GM12892 (cell line): ENCODE results near the gene SCN7A. TPM values are rescaled to one million over a fixed set of nuclear protein-coding genes. Genes with fewer than 3 reads are reported as not detected.

ENCODE experiments used
- DNase-seq: peaks from one replicate; pipeline ENCODE4 v3.0.0; 2011; ENCODE audit not compliant: insufficient read length
- FAIRE-seq: peaks from 2 replicates; lab custom pipeline; 2011; peaks lifted over from hg19 to GRCh38; lab: Jason Lieb, UNC
- POLR2A ChIP-seq: IDR thresholded peaks from 2 replicates; pipeline ENCODE4 v1.6.1; 2011; ENCODE audit warnings: low read depth, low read length, control low read depth
- POLR2AphosphoS5 ChIP-seq: IDR thresholded peaks from 2 replicates; pipeline ENCODE4 v1.6.1; 2011; ENCODE audit warnings: low read depth, low read length, control low read depth
- TAF1 ChIP-seq: IDR thresholded peaks from 2 replicates; pipeline ENCODE4 v1.6.1; 2011; ENCODE audit warnings: low read depth, mild to moderate bottlenecking, control low read depth, low read length, borderline replicate concordance
- polyA plus RNA-seq: library from polyadenylated mRNA; unstranded; fragments of >200 nt; gene quantifications from one replicate; pipeline ENCODE4 v1.2.1, GENCODE V29; 2012; ENCODE audit warnings: missing spikeins, inconsistent platforms; ENCODE audit not compliant: missing spikeins

SCN7A gene
- polyA plus RNA-seq, result not detected

DNA sequence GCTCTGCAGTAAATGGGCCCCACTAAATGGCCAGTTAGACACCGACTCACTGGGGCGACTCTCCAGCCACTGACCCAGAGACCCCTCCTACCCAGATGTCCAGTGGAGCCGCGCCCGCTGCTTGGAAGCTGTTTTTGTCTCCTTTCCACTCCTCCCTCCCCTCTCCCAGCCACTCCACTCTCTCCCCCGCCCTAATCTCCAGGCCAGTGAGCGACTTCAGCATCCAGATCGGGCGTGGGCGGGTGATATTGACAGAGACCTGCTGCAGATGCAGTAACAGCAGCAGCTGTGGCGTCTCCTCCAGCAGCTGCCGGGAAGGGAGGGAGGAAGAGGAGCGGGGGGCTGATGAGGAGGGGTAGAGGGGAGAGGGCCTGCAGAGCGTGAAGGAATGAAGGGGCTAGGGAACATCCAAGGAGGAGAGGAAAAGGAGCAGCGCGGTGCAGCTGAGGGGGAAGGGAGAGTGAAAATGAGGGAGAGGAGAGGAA, at the start of gene SCN7A:
Gene SCN7A (minus strand): TSS at position 110 of the 485 bp plus-strand sequence. CDS start 16,553 bp downstream, outside the sequence.
- TF ChIP-seq POLR2A (no peak), TAF1 (no peak), POLR2AphosphoS5 (no peak)
- FAIRE-seq (no peak), DNase-seq (no peak)

- no peak for TF ChIP-seq POLR2A
- TF ChIP-seq TAF1, result no peak
- no peak for TF ChIP-seq POLR2AphosphoS5
- FAIRE-seq, result peak; percentile 75
- no peak for DNase-seq
Observed at GRCh38 chr2:166539340-166540162, 45.5 kb upstream of the SCN7A start.

GRCh38 chr2:166536111-166536510, 42.1 kb upstream of the SCN7A start:
- DNase-seq (no peak), FAIRE-seq (no peak)

DNA sequence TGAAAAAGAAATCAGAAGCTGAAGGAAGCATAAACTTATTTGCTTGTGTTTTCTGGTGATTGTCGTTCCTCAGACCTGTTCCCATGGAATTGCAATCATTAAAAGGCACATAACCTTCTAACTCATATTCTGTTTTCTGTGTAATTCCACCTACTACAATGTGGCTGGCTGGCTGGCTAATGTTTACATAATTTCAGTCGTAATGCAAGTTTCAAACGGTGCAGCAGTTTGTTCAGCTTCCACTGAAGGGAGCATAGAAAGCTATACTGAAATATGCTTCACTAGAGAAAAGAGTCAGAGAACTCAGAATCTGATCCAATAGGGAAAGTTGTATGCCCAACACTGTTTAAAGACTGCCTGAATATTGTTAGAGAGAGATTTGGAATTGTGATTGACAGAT, 27.1 kb upstream of the SCN7A start:
- TF ChIP-seq POLR2A (no peak), TAF1 (no peak), POLR2AphosphoS5 (no peak)
- no peak for FAIRE-seq
- DNase-seq, result no peak

More at GRCh38 chr2:166536111-166536510, 42.1 kb upstream of the SCN7A start:
- TF ChIP-seq POLR2A, result no peak
- no peak for TF ChIP-seq TAF1
- no peak for TF ChIP-seq POLR2AphosphoS5

DNA sequence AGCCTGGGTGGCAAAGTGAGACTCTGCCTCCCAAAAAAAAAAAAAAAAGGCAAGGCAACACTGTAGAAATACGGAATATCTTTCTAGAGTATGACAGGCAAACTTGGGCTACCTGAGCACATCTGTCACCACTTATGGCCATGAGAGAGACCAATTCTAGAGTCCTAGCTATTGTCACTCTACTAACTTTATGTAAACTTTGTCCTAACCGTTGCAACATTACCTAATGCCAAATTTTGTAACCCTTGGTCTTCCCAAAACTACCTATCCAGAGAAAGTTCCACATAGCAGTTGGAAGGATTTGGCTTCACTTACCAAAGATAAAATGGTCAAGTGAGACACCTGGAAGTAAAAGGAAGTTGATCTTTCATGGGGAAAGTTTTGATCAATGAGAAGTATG, 26.6 kb upstream of the SCN7A start:
- TF ChIP-seq POLR2AphosphoS5, result no peak
- no peak for TF ChIP-seq POLR2A
- TF ChIP-seq TAF1, result no peak
- FAIRE-seq, result no peak
- DNase-seq, result no peak

DNA sequence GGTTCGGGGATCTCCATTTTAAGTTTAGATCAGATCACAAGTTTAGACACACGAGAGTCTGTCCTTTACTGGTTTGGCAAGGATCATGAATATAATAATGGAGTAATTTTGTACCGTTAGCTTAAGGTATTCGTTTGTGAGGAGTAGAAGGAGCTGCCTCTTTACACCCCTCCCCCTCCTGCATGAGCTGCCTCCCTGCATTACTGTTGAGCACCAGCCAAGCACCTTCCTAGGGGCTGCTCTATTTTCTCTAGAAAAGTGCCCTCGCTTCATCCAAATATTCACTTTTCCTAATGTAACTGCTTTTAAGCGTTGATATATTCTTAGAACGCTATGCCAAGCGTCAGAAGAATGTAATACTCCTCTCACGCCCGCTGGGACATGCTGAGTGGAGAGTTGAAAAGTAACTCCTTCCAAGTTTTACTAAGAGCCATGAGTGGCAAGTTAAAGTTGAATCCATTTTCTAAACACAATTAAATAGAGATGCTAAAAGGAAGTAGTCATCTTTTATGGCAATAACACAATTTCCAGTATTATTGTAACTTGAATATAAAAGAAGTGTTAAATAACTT, 25.4 kb upstream of the SCN7A start:
- TF ChIP-seq POLR2AphosphoS5, result no peak
- no peak for TF ChIP-seq POLR2A
- TF ChIP-seq TAF1, result no peak
- DNase-seq (no peak), FAIRE-seq (no peak)

DNA sequence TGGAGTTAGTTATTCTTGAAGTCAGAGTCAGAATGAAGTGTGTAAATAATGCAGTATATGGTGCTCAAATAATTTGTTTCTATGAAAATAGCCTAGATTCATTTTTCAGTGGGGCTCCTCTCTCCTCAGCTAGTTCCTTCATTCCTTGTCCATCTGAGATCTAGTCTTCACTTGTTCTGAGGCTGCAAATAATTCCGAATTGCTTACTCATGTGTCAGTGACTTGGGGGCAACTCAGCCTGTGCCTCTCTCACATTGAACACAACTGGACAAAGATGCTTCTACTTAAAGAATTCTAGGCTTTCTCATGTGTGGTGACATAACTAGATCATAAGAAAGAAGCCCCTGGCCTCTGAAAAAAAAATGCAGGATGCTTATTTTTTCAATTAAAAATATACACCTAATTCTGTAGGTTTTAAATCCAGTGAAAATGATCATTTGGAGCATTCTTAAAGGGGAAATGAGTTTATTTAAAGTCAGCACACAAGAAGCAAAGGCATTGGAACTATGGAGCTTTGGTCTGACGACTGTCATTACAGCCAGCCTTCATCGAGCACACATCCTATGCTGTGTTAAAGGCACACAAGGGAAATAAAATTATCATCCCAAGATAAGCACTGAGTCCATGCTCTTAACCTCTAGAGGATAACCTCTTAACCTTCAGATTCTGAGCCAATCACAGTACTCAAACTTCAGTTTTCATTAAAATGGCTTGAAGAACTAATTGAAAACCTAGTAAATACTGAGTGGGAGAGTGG, 24.8 kb upstream of the SCN7A start:
- FAIRE-seq (no peak), DNase-seq (no peak)
- no peak for TF ChIP-seq POLR2A
- no peak for TF ChIP-seq POLR2AphosphoS5
- no peak for TF ChIP-seq TAF1

DNA sequence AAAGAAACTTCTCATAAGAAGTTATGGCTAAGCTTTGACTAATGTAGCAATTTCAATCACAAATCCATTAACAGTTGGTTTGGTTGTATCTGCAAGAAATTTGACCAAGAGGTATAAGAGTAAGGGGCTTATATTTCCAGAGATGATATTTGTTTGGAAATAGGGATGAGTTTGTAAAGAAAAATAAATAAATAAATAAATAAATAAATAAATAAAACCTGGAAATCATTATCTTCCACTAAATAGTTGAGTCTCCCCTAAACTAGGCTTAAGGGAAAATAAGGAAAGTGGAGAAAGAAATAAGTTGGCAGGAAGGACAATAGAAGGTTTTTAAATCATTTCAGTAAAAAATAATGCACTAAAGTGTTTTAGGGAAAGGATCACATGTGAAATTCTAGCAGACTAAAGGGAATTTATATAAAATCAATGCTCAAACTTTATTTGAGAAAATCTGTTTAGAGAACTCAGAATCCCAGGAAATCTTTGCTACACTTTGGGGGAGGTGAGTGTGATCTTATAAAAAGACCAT, 23.5 kb upstream of the SCN7A start:
- no peak for DNase-seq
- TF ChIP-seq POLR2A (no peak), TAF1 (no peak), POLR2AphosphoS5 (no peak)
- no peak for FAIRE-seq

- no peak for DNase-seq
Observed at GRCh38 chr2:166516712-166517303, 22.8 kb upstream of the SCN7A start.

DNA sequence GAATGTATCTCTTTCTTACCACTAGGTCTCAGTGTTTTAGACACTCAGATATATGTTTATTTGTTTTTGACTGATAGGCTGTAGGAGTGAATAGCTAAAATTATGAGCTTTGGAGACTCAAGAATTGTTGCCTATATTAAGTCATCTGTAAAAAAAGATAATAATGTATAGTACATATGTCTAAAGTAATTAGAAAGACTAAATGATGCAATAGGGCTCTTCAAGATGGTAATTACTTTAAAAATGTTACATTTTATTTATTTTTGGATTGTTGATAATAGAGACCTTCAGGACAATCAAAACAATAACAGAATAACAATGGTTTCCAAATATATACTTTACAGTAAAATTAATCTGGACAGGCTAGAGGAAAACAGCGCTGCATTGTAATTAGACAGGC, 19.9 kb upstream of the SCN7A start:
- TF ChIP-seq POLR2A (no peak), POLR2AphosphoS5 (no peak), TAF1 (no peak)
- DNase-seq (no peak), FAIRE-seq (no peak)

More at GRCh38 chr2:166516712-166517303, 22.8 kb upstream of the SCN7A start:
- TF ChIP-seq POLR2A (no peak), POLR2AphosphoS5 (no peak), TAF1 (no peak)
- no peak for FAIRE-seq
